Progenitor cell of endocrine pancreas (in vitro differentiated cells): ENCODE data around the gene EPS15. TPM values are rescaled to one million over a fixed set of nuclear protein-coding genes. Genes with fewer than 3 reads are reported as not detected.
"Not testable (repeated sequence)": the region's sequence is repeated elsewhere in the genome, so short reads cannot be mapped to it uniquely, and the experiment has no call there.

ENCODE experiments used
- DNase-seq: peaks from one replicate; pipeline ENCODE4 v3.0.0; 2021; ENCODE audit warnings: low spot score; ENCODE audit not compliant: unreplicated experiment
- H3K27ac Mint-ChIP-seq: 2 replicates; pipeline ENCODE4 v1.8.0; 2021; ENCODE audit warnings: mild to moderate bottlenecking, moderate library complexity, mixed read lengths
- H3K27me3 Mint-ChIP-seq: 2 replicates; pipeline ENCODE4 v1.8.0; 2021; ENCODE audit warnings: mixed read lengths
- H3K36me3 Mint-ChIP-seq: 2 replicates; pipeline ENCODE4 v1.8.0; 2022; ENCODE audit warnings: mixed read lengths; ENCODE audit not compliant: insufficient read depth
- H3K4me1 Mint-ChIP-seq: 2 replicates; pipeline ENCODE4 v1.8.0; 2021; ENCODE audit warnings: low read depth, mixed read lengths
- H3K4me3 Mint-ChIP-seq: 2 replicates; pipeline ENCODE4 v1.8.0; 2021; ENCODE audit warnings: low read depth, mild to moderate bottlenecking, moderate library complexity, mixed read lengths
- H3K9me3 Mint-ChIP-seq: 2 replicates; pipeline ENCODE4 v1.8.0; 2021; ENCODE audit warnings: low read depth, mixed read lengths
- total RNA-seq: library from RNA; stranded (reverse); gene quantifications from 2 replicates; pipeline ENCODE4 v1.2.1, GENCODE V29; 2021
- TF ChIP-seq, protein P1 (sequence below): fragments of 200-600 bp; sonication (generic); IDR thresholded peaks from one replicate; pipeline ENCODE4 v1.5.0; 2021; ENCODE audit warnings: antibody characterized with exemption, mild to moderate bottlenecking; ENCODE audit not compliant: unreplicated experiment

Gene EPS15
- total RNA-seq, 1 donor from 2014 or later, result 63.8 TPM

DNA sequence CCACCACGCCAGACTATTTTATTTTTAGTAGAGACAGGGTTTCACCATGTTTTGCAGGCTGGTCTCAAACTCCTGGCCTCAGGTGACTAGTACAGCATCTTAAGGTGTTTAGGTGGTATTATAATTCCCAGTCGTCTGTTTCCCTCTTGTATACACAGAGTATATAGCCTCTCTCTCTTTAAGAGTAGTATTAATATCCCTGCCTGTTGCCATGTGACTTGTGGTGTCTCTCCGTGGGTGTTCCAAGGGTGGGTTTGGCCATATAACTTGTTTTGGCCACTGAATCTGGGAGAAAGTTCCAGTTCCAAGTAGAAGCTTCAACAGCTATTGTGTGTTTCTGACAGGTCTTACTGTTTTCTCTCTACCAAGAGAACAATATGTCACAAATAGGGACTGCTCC, 29.6 kb downstream of the EPS15 start:
- Mint-ChIP-seq H3K27me3 (no peaks in the 10 kb centered on the region), H3K4me3 (no peak overlapping the region), H3K4me1 (peaks cover 12% of the 10 kb centered on the region)

DNA sequence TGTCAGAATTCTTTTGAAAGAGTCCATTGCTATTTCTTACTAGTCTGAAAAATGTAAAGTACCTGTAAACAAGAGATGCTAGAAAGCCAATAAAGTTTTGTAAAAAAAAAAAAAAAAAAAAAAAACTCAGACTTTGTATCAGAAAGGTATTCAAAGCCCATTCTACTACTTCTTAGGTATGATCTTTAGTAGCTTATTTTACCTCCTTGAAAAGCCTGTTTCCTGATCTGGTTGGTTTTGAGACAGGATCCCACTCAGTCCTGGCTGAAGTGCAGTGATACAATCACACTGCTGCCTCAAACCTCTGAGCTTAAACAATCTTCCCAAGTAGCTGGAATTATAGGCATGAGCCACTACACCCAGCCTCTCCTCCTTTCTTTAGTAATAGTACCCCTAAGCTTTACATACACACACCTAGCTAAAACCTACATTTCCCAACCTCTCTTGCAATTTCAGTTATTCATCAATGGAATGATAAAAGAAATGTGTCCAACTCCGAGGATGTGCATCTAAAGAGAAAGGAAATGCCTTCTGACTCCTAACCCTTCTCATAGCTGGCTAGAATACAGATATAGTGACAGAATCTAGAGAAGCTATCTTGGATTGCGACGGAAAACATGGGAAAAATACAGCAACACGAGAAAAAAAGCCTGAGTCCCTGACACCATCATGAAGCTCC, 30.6 kb downstream of the EPS15 start:
- Mint-ChIP-seq H3K36me3 (peaks cover 1% of the 10 kb centered on the region), H3K9me3 (no peaks in the 10 kb centered on the region), H3K4me3 (no peak overlapping the region), H3K4me1 (peaks cover 10% of the 10 kb centered on the region), H3K27me3 (no peaks in the 10 kb centered on the region), H3K27ac (peak overlapping the region; percentile 25)
- TF ChIP-seq, protein P1, sequence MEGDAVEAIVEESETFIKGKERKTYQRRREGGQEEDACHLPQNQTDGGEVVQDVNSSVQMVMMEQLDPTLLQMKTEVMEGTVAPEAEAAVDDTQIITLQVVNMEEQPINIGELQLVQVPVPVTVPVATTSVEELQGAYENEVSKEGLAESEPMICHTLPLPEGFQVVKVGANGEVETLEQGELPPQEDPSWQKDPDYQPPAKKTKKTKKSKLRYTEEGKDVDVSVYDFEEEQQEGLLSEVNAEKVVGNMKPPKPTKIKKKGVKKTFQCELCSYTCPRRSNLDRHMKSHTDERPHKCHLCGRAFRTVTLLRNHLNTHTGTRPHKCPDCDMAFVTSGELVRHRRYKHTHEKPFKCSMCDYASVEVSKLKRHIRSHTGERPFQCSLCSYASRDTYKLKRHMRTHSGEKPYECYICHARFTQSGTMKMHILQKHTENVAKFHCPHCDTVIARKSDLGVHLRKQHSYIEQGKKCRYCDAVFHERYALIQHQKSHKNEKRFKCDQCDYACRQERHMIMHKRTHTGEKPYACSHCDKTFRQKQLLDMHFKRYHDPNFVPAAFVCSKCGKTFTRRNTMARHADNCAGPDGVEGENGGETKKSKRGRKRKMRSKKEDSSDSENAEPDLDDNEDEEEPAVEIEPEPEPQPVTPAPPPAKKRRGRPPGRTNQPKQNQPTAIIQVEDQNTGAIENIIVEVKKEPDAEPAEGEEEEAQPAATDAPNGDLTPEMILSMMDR, result no peak
- no peak for DNase-seq

More for the DNA sequence above, 29.6 kb downstream of the EPS15 start:
- TF ChIP-seq, protein P1, result no peak
- Mint-ChIP-seq H3K36me3 (peaks cover 3% of the 10 kb centered on the region), H3K9me3 (peaks cover 5% of the 10 kb centered on the region), H3K27ac (no peak overlapping the region)
- no peak for DNase-seq

DNA sequence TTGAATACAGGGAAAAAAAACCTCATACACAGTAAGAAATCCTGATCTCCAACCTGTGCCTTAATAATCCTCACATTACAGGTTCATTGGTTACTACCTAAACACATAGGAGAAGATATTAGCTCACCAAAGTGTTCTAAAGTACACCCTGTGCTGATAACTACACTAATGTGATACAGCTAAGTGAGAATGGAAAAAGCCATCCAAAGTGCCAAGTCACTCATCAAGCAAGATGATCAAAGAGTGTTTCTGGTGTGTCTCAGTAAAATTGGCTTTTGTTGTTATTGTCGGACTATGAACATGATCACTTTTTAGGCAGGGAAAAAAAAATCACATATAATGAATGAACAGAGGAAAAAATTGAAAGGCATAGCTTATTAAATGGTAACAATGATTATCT, 31.4 kb downstream of the EPS15 start:
- H3K4me1 Mint-ChIP-seq, result peaks cover 10% of the 10 kb centered on the region
- TF ChIP-seq, protein P1, result no peak
- no peak overlapping the region for H3K4me3 Mint-ChIP-seq
- peaks cover 3% of the 10 kb centered on the region for H3K36me3 Mint-ChIP-seq
- H3K9me3 Mint-ChIP-seq, result no peaks in the 10 kb centered on the region
- no peak for DNase-seq
- H3K27ac Mint-ChIP-seq, result no peak overlapping the region
- H3K27me3 Mint-ChIP-seq, result no peaks in the 10 kb centered on the region

GRCh38 chr1:51484591-51484990, 34.5 kb downstream of the EPS15 start:
- TF ChIP-seq, protein P1, result no peak
- no peaks in the 10 kb centered on the region for H3K9me3 Mint-ChIP-seq
- peaks cover 3% of the 10 kb centered on the region for H3K4me1 Mint-ChIP-seq
- H3K4me3 Mint-ChIP-seq, result no peak overlapping the region
- H3K27ac Mint-ChIP-seq, result no peak overlapping the region
- DNase-seq, result no peak
- H3K36me3 Mint-ChIP-seq, result peaks cover 17% of the 10 kb centered on the region
- no peaks in the 10 kb centered on the region for H3K27me3 Mint-ChIP-seq

- Mint-ChIP-seq H3K4me3 (no peak overlapping the region), H3K27me3 (no peaks in the 10 kb centered on the region), H3K27ac (peak overlapping the region; percentile 13), H3K36me3 (peaks cover 27% of the 10 kb centered on the region), H3K4me1 (no peaks in the 10 kb centered on the region), H3K9me3 (peaks cover 5% of the 10 kb centered on the region)
- no peak for DNase-seq
- TF ChIP-seq, protein P1, result no peak
Measured at GRCh38 chr1:51482881-51483280, 36.2 kb downstream of the EPS15 start.

- DNase-seq, H3K27me3 Mint-ChIP-seq, H3K27ac Mint-ChIP-seq, H3K4me1 Mint-ChIP-seq, H3K4me3 Mint-ChIP-seq: not testable (repeated sequence)
- Mint-ChIP-seq H3K9me3 (peaks cover 23% of the 10 kb centered on the region), H3K36me3 (peaks cover 34% of the 10 kb centered on the region)
Measured at GRCh38 chr1:51474832-51475620, 44.0 kb downstream of the EPS15 start.
